OCI-M2 (cell line): ENCODE results near the gene P2RY2.

Experiments
- DNase-seq: peaks from one replicate; lab custom pipeline; 2025; ENCODE audit not compliant: unreplicated experiment; lab: John Stamatoyannopoulos, UW

The P2RY2 gene

GRCh38 chr11:73204711-73205121, 13.4 kb upstream of the P2RY2 start:
- DNase-seq = no peak

- no peak for DNase-seq
These were observed 12.3 kb upstream of the P2RY2 start for GRCh38 chr11:73205661-73206343.

GRCh38 chr11:73206801-73207200, 11.3 kb upstream of the P2RY2 start:
- no peak for DNase-seq

GRCh38 chr11:73209892-73210291, 8.2 kb upstream of the P2RY2 start:
- no peak for DNase-seq

- no peak for DNase-seq
These were observed 7.0 kb upstream of the P2RY2 start for GRCh38 chr11:73210916-73211667.

GRCh38 chr11:73213196-73214143, 4.6 kb upstream of the P2RY2 start:
- DNase-seq = no peak

GRCh38 chr11:73215191-73216134, 2.6 kb upstream of the P2RY2 start:
- no peak for DNase-seq

GRCh38 chr11:73216465-73216864, 1.6 kb upstream of the P2RY2 start:
- no peak for DNase-seq

GRCh38 chr11:73217131-73217809, 811 bp upstream of the P2RY2 start:
- DNase-seq = no peak

GRCh38 chr11:73217810-73218105, 323 bp upstream of the P2RY2 start:
- DNase-seq = no peak

- no peak for DNase-seq
These were observed 742 bp downstream of the P2RY2 start for GRCh38 chr11:73218830-73219215.

- no peak for DNase-seq
These were observed 1.6 kb downstream of the P2RY2 start for GRCh38 chr11:73219396-73220285.

GRCh38 chr11:73221451-73221850, 3.4 kb downstream of the P2RY2 start:
- no peak for DNase-seq

- DNase-seq = no peak
These were observed 3.9 kb downstream of the P2RY2 start for GRCh38 chr11:73221996-73222395.

- no peak for DNase-seq
These were observed 6.1 kb downstream of the P2RY2 start for GRCh38 chr11:73223998-73224730.

- DNase-seq = no peak
These were observed 7.1 kb downstream of the P2RY2 start for GRCh38 chr11:73225001-73225686.

GRCh38 chr11:73225851-73226250, 7.8 kb downstream of the P2RY2 start:
- no peak for DNase-seq
